ENCODE data around the gene SLC5A1. TPM values are rescaled to one million over a fixed set of nuclear protein-coding genes. Genes with fewer than 3 reads are reported as not detected.

Gene SLC5A1
- polyA plus RNA-seq, 3 donors, result not detected

GRCh38 chr22:32037236-32037635 lies 5.8 kb upstream of the SLC5A1 start:
- H2AFZ ChIP-seq (ENCODE audit: insufficient read depth, low read depth, low read length, poor library complexity, severe bottlenecking), result no peak overlapping the region
- H3K27me3 Mint-ChIP-seq (ENCODE audit: low read depth in 3 of 3), result peaks cover 9 to 25% (median 13%) of the 10 kb centered on the region in 3 donors
- no peak overlapping the region for H3K4me2 ChIP-seq (replicated peaks; ENCODE audit: extremely low read depth, low read length, poor library complexity, severe bottlenecking)
- intact Hi-C loops (cut with micrococcal nuclease), result no loop called here
- H3K4me1 ChIP-seq (ENCODE audit: control insufficient read depth in 1 of 2, insufficient read depth in 2 of 2, low read length in 2 of 2), result no peaks in the 10 kb centered on the region
- no peak overlapping the region for H3K27ac Mint-ChIP-seq
- DNase-seq, result no peak
- H3K36me3 ChIP-seq (replicated peaks in 1 of 2; ENCODE audit: control insufficient read depth in 1 of 2, insufficient read depth in 2 of 2, low read length in 2 of 2), result no peaks in the 10 kb centered on the region
- peaks cover 5% of the 10 kb centered on the region for H3K4me1 Mint-ChIP-seq
- no peak for TF ChIP-seq CTCF (IDR thresholded peaks at IDR 0.05)
- H3K4me3 Mint-ChIP-seq, result no peak overlapping the region
- 100% methylated on average over 2 of the region's 6 CpGs for WGBS (ENCODE audit: insufficient coverage)
- H4K20me1 ChIP-seq (ENCODE audit: insufficient read depth, low read length), result no peaks in the 10 kb centered on the region
- no peaks in the 10 kb centered on the region for H3K79me2 ChIP-seq (ENCODE audit: insufficient read depth, low read length)
- no peaks in the 10 kb centered on the region for H3K9me3 ChIP-seq (replicated peaks in 1 of 2; ENCODE audit: control insufficient read depth in 1 of 2, insufficient read depth in 1 of 2, low read length in 2 of 2)
- no peaks in the 10 kb centered on the region for H3K9me3 Mint-ChIP-seq
- no peaks in the 10 kb centered on the region for H3K36me3 Mint-ChIP-seq
- peaks cover 10 to 15% of the 10 kb centered on the region in 2 donors for H3K27me3 ChIP-seq (ENCODE audit: control insufficient read depth in 2 of 2, insufficient read depth in 2 of 2, low read length in 2 of 2)
- no peak overlapping the region for H3K9ac ChIP-seq (ENCODE audit: insufficient read depth, low read length, poor library complexity, severe bottlenecking)
- no peak overlapping the region for H3K4me3 ChIP-seq (replicated peaks in 1 of 3; ENCODE audit: low read depth in 2 of 3, low read length in 3 of 3)
- no peak overlapping the region for H3K27ac ChIP-seq (ENCODE audit: low read depth in 1 of 2, low read length in 2 of 2)

- Mint-ChIP-seq H3K9me3 (no peaks in the 10 kb centered on the region), H3K4me3 (no peak overlapping the region), H3K27me3 (ENCODE audit: low read depth in 3 of 3) (peaks cover 27 to 52% (median 35%) of the 10 kb centered on the region in 3 donors), H3K27ac (no peak overlapping the region), H3K4me1 (peaks cover 5% of the 10 kb centered on the region), H3K36me3 (no peaks in the 10 kb centered on the region)
- Histone ChIP-seq H3K9ac (ENCODE audit: insufficient read depth, low read length, poor library complexity, severe bottlenecking) (no peak overlapping the region), H3K27ac (ENCODE audit: low read depth in 1 of 2, low read length in 2 of 2) (no peak overlapping the region), H3K9me3 (replicated peaks in 1 of 2; ENCODE audit: control insufficient read depth in 1 of 2, insufficient read depth in 1 of 2, low read length in 2 of 2) (peaks cover 0 to 6% of the 10 kb centered on the region in 2 donors), H3K27me3 (ENCODE audit: control insufficient read depth in 2 of 2, insufficient read depth in 2 of 2, low read length in 2 of 2) (peaks cover 25 to 38% of the 10 kb centered on the region in 2 donors), H3K36me3 (replicated peaks in 1 of 2; ENCODE audit: control insufficient read depth in 1 of 2, insufficient read depth in 2 of 2, low read length in 2 of 2) (no peaks in the 10 kb centered on the region), H4K20me1 (ENCODE audit: insufficient read depth, low read length) (no peaks in the 10 kb centered on the region), H2AFZ (ENCODE audit: insufficient read depth, low read depth, low read length, poor library complexity, severe bottlenecking) (no peak overlapping the region), H3K4me2 (replicated peaks; ENCODE audit: extremely low read depth, low read length, poor library complexity, severe bottlenecking) (no peak overlapping the region), H3K79me2 (ENCODE audit: insufficient read depth, low read length) (no peaks in the 10 kb centered on the region), H3K4me1 (ENCODE audit: control insufficient read depth in 1 of 2, insufficient read depth in 2 of 2, low read length in 2 of 2) (no peaks in the 10 kb centered on the region), H3K4me3 (replicated peaks in 1 of 3; ENCODE audit: low read depth in 2 of 3, low read length in 3 of 3) (no peak overlapping the region)
- DNase-seq, result no peak
- no peak for TF ChIP-seq CTCF (IDR thresholded peaks at IDR 0.05)
- WGBS (ENCODE audit: insufficient coverage), result 51% methylated on average over 3 of the region's 3 CpGs
- intact Hi-C loops (cut with micrococcal nuclease), result no loop called here
Observed at GRCh38 chr22:32040324-32040904, 2.6 kb upstream of the SLC5A1 start.

All from CD14-positive monocyte (primary cell).